GM21360 (cell line): Measurements from ENCODE around the gene C2orf49.

Experiments used
- ATAC-seq: cut with Tn5 transposase; IDR thresholded peaks from one replicate; pipeline ENCODE4 v1.9.1; 2021; ENCODE audit warnings: mild to moderate bottlenecking, moderate library complexity; ENCODE audit not compliant: unreplicated experiment

The C2orf49 gene

GRCh38 chr2:105397953-105398335 lies 60.6 kb downstream of the C2orf49 start:
- ATAC-seq = no peak

- ATAC-seq = peak; percentile 99
These were observed 61.2 kb downstream of the C2orf49 start, which contains the start of gene FHL2 for GRCh38 chr2:105398336-105399206. Gene FHL2 (minus strand): TSS chr2:105399051. CDS start chr2:105386516, 12,535 bp downstream.
